H1 (cell line): ENCODE measurements around the gene CTTNBP2. TPM values are rescaled to one million over a fixed set of nuclear protein-coding genes. Genes with fewer than 3 reads are reported as not detected.

Experiments used
- CTCF ChIA-PET: fragments of 300-600 bp; sonication (Branson Sonifier 250); formaldehyde crosslinking; loops from one replicate; lab custom pipeline; 2021; ENCODE audit not compliant: partially characterized antibody; lab: Charles Lee
- POLR2A ChIA-PET: fragments of 300-600 bp; sonication (Branson Sonifier 250); formaldehyde crosslinking; loops from one replicate; lab custom pipeline; 2021; ENCODE audit warnings: inconsistent platforms; ENCODE audit not compliant: partially characterized antibody; lab: Charles Lee
- DNase-seq, 2 experiments: peaks; one replicate each; pipeline versions ENCODE4 v3.0.0 to v3.0.0-alpha.2; 2010 to 2022; ENCODE audit warnings: low spot score in 2 of 2, low read depth in 1 of 2, mixed read lengths in 1 of 2
- FAIRE-seq: peaks from 2 replicates; lab custom pipeline; 2011; peaks lifted over from hg19 to GRCh38; lab: Jason Lieb, UNC
- H2AFZ ChIP-seq: 2 replicates; pipeline ENCODE4 v1.8.1; 2012; ENCODE audit warnings: low read length, inconsistent platforms
- H2AK5ac ChIP-seq: 2 replicates; pipeline ENCODE4 v1.6.1; 2013; ENCODE audit warnings: low read depth, low read length
- H2BK120ac ChIP-seq: replicated peaks from 2 replicates; pipeline ENCODE3; 2013; ENCODE audit warnings: low read depth, low read length, inconsistent platforms
- H2BK12ac ChIP-seq: 2 replicates; pipeline ENCODE4 v1.6.1; 2013; ENCODE audit warnings: low read depth, low read length
- H2BK15ac ChIP-seq: 2 replicates; pipeline ENCODE4 v1.6.1; 2013; ENCODE audit warnings: low read length
- H2BK20ac ChIP-seq: 2 replicates; pipeline ENCODE4 v1.6.1; 2013; ENCODE audit warnings: low read length
- H2BK5ac ChIP-seq: 2 replicates; pipeline ENCODE4 v1.6.1; 2013; ENCODE audit warnings: low read depth, low read length
- H3K14ac ChIP-seq: 2 replicates; pipeline ENCODE4 v1.6.1; 2013; ENCODE audit warnings: inconsistent platforms; ENCODE audit not compliant: insufficient read length
- H3K18ac ChIP-seq: 2 replicates; pipeline ENCODE4 v1.6.1; 2013; ENCODE audit warnings: low read length; ENCODE audit errors: extremely low read depth
- H3K23ac ChIP-seq: 2 replicates; pipeline ENCODE4 v1.6.1; 2013; ENCODE audit warnings: inconsistent platforms; ENCODE audit not compliant: insufficient read length
- H3K23me2 ChIP-seq: 2 replicates; pipeline ENCODE4 v1.6.1; 2013; ENCODE audit warnings: low read depth, low read length
- H3K27ac ChIP-seq: 2 replicates; pipeline ENCODE4 v1.6.1; 2011; ENCODE audit warnings: low read depth, low read length, inconsistent platforms
- H3K27me3 ChIP-seq, 4 experiments: replicated peaks in 1 of 4; 1 replicate in 1 of 4; 2 replicates in 3 of 4; pipeline versions ENCODE4 v1.6.1 to v1.8.1; 2011 to 2013; ENCODE audit warnings: low read length in 3 of 4, mild to moderate bottlenecking in 3 of 4, inconsistent platforms in 2 of 4, mixed read lengths in 2 of 4, moderate library complexity in 1 of 4; ENCODE audit not compliant: control insufficient read depth in 3 of 4, insufficient read depth in 3 of 4; ENCODE audit errors: extremely low read depth in 1 of 4
- H3K36me3 ChIP-seq, 4 experiments: 2 replicates each; pipeline versions ENCODE4 v1.6.1 to v1.8.1; 2011 to 2013; ENCODE audit warnings: mild to moderate bottlenecking in 4 of 4, low read length in 3 of 4, moderate library complexity in 2 of 4, control low read depth in 1 of 4, inconsistent platforms in 1 of 4; ENCODE audit not compliant: insufficient read depth in 4 of 4, control insufficient read depth in 2 of 4
- H3K4ac ChIP-seq: replicated peaks from 2 replicates; pipeline ENCODE3; 2013; ENCODE audit warnings: low read length, low read depth, mixed read lengths, inconsistent platforms; ENCODE audit not compliant: insufficient read length
- H3K4me1 ChIP-seq, 4 experiments: replicated peaks in 1 of 4; 1 replicate in 1 of 4; 2 replicates in 3 of 4; pipeline versions ENCODE4 v1.6.1 to v1.8.1; 2011 to 2013; ENCODE audit warnings: low read length in 3 of 4, inconsistent platforms in 2 of 4, mixed read lengths in 1 of 4; ENCODE audit not compliant: insufficient read depth in 4 of 4, control insufficient read depth in 3 of 4
- H3K4me2 ChIP-seq, 2 experiments: 2 replicates each; pipeline versions ENCODE4 v1.6.1 to v1.8.1; 2011 to 2013; ENCODE audit warnings: low read depth in 2 of 2, low read length in 2 of 2, control low read depth in 1 of 2, inconsistent platforms in 1 of 2, mild to moderate bottlenecking in 1 of 2; ENCODE audit not compliant: insufficient read depth in 1 of 2
- H3K4me3 ChIP-seq, 4 experiments: fragments of 200-600, 300-600 bp in 1 of 4; sonication (generic), shearing (Covaris generic), sonication (Bioruptor Twin) in 1 of 4; 2 replicates each; pipeline versions ENCODE4 v1.5.1 to v1.8.1; 2011 to 2016; ENCODE audit warnings: low read length in 4 of 4, low read depth in 3 of 4, control low read depth in 2 of 4, inconsistent platforms in 2 of 4, mild to moderate bottlenecking in 2 of 4, mixed read lengths in 1 of 4, moderate library complexity in 1 of 4; ENCODE audit not compliant: insufficient read depth in 2 of 4; ENCODE audit errors: extremely low read depth in 1 of 4
- H3K56ac ChIP-seq: replicated peaks from 2 replicates; pipeline ENCODE3; 2013; ENCODE audit warnings: low read depth, mild to moderate bottlenecking, mixed read lengths, low read length, inconsistent platforms; ENCODE audit not compliant: insufficient read length
- H3K79me1 ChIP-seq: 2 replicates; pipeline ENCODE4 v1.6.1; 2013; ENCODE audit warnings: low read depth, low read length, control low read depth
- H3K79me2 ChIP-seq, 2 experiments: 2 replicates each; pipeline versions ENCODE4 v1.6.1 to v1.8.1; 2012 to 2013; ENCODE audit warnings: low read length in 2 of 2, mild to moderate bottlenecking in 2 of 2, inconsistent platforms in 1 of 2; ENCODE audit not compliant: insufficient read depth in 2 of 2, control insufficient read depth in 1 of 2
- H3K9ac ChIP-seq, 4 experiments: replicated peaks in 1 of 4; 1 replicate in 1 of 4; 2 replicates in 3 of 4; pipeline versions ENCODE4 v1.6.1 to v1.8.1; 2011 to 2013; ENCODE audit warnings: low read depth in 3 of 4, low read length in 3 of 4, control low read depth in 2 of 4, mild to moderate bottlenecking in 2 of 4, moderate library complexity in 2 of 4, inconsistent platforms in 1 of 4; ENCODE audit errors: extremely low read depth in 1 of 4
- H3K9me3 ChIP-seq, 2 experiments: 2 replicates each; pipeline versions ENCODE4 v1.6.1 to v1.8.1; 2012 to 2013; ENCODE audit warnings: mild to moderate bottlenecking in 2 of 2, moderate library complexity in 2 of 2, control low read depth in 1 of 2, inconsistent platforms in 1 of 2, low read depth in 1 of 2, low read length in 1 of 2, mixed read lengths in 1 of 2; ENCODE audit not compliant: insufficient read depth in 2 of 2
- H4K20me1 ChIP-seq, 2 experiments: replicated peaks in 1 of 2; 2 replicates each; pipeline versions ENCODE3 to v1.8.1; 2011 to 2013; ENCODE audit warnings: inconsistent platforms in 2 of 2, low read length in 2 of 2, mild to moderate bottlenecking in 1 of 2; ENCODE audit not compliant: insufficient read depth in 2 of 2, control insufficient read depth in 1 of 2
- H4K5ac ChIP-seq: 2 replicates; pipeline ENCODE4 v1.6.1; 2013; ENCODE audit warnings: low read length, low read depth, mixed read lengths, inconsistent platforms; ENCODE audit not compliant: insufficient read length
- H4K8ac ChIP-seq: 2 replicates; pipeline ENCODE4 v1.8.0; 2013; ENCODE audit warnings: mild to moderate bottlenecking, moderate library complexity, low read length, inconsistent platforms; ENCODE audit not compliant: insufficient read depth; ENCODE audit errors: extremely low read depth
- H4K91ac ChIP-seq: replicated peaks from 2 replicates; pipeline ENCODE3; 2013; ENCODE audit warnings: low read length, mixed read lengths, inconsistent platforms; ENCODE audit not compliant: insufficient read length
- ATF3 ChIP-seq: IDR thresholded peaks from 2 replicates; pipeline ENCODE4 v1.6.1; 2011; ENCODE audit warnings: low read depth, mild to moderate bottlenecking, low read length; ENCODE audit not compliant: insufficient read depth
- BACH1 ChIP-seq: IDR thresholded peaks from 2 replicates; pipeline ENCODE4 v1.6.1; 2012; ENCODE audit warnings: low read length, improper control_type of control experiment
- BCL11A ChIP-seq, 2 experiments: IDR thresholded peaks; one replicate each; pipeline ENCODE4 v1.6.1; 2011; ENCODE audit warnings: low read depth in 2 of 2, low read length in 2 of 2, mild to moderate bottlenecking in 2 of 2
- CREB1 ChIP-seq: IDR thresholded peaks from 2 replicates; pipeline ENCODE4 v1.6.1; 2012; ENCODE audit warnings: inconsistent platforms
- GABPA ChIP-seq: IDR thresholded peaks from 2 replicates; pipeline ENCODE4 v1.6.1; 2011; ENCODE audit warnings: mild to moderate bottlenecking, low read length, moderate library complexity, borderline replicate concordance; ENCODE audit not compliant: insufficient read depth
- KDM4A ChIP-seq: IDR thresholded peaks from one replicate; pipeline ENCODE4 v1.7.1; 2012; ENCODE audit warnings: low read depth, mild to moderate bottlenecking, moderate library complexity, low read length, inconsistent platforms; ENCODE audit not compliant: severe bottlenecking
- KDM5A ChIP-seq: fragments of 200-600 bp; IDR thresholded peaks from 2 replicates; pipeline ENCODE4 v1.7.1; 2012; ENCODE audit warnings: mild to moderate bottlenecking, low read length, inconsistent platforms, mixed read lengths
- PHF8 ChIP-seq: fragments of 200-600 bp; sonication (generic); conservative IDR thresholded peaks from 2 replicates; pipeline ENCODE4 v1.7.1; 2012; ENCODE audit warnings: low read depth, mild to moderate bottlenecking, inconsistent platforms, low read length, moderate library complexity
- RBBP5 ChIP-seq: IDR thresholded peaks from 2 replicates; pipeline ENCODE4 v1.7.1; 2012; ENCODE audit warnings: low read depth, mild to moderate bottlenecking, inconsistent platforms, low read length, moderate library complexity, borderline replicate concordance
- SIRT6 ChIP-seq: IDR thresholded peaks from one replicate; pipeline ENCODE4 v1.7.1; 2012; ENCODE audit warnings: low read length, inconsistent platforms
- SP1 ChIP-seq: IDR thresholded peaks from 2 replicates; pipeline ENCODE4 v1.6.1; 2011; ENCODE audit warnings: low read depth, low read length
- SP4 ChIP-seq: IDR thresholded peaks from 2 replicates; pipeline ENCODE4 v1.6.1; 2012; ENCODE audit warnings: low read length, inconsistent platforms
- TEAD4 ChIP-seq: IDR thresholded peaks from 2 replicates; pipeline ENCODE4 v1.6.1; 2012; ENCODE audit warnings: low read depth, low read length, inconsistent platforms, mixed read lengths
- YY1 ChIP-seq: IDR thresholded peaks from 2 replicates; pipeline ENCODE4 v1.6.1; 2011; ENCODE audit warnings: low read depth, mild to moderate bottlenecking, low read length
- WGBS, 2 experiments: shearing (Covaris generic) in 1 of 2; methylation state at CpG; one replicate each; pipeline versions ENCODE4 v1.1.6 to v1.1.7; 2013 to 2015; ENCODE audit warnings: low lambda C conversion rate in 2 of 2, mixed read lengths in 2 of 2, inconsistent platforms in 1 of 2, low coverage in 1 of 2, missing lambda C conversion rate in 1 of 2; ENCODE audit not compliant: insufficient replicate concordance in 2 of 2, insufficient coverage in 1 of 2, insufficient read length in 1 of 2; ENCODE audit errors: extremely low coverage in 1 of 2, missing lambda C conversion rate in 1 of 2; 5-methylcytosine and 5-hydroxymethylcytosine counted together
- polyA plus RNA-seq, 7 experiments: library from polyadenylated mRNA; depleted of rRNA in 3 of 7; stranded (reverse) in 5 of 7; unstranded in 2 of 7; fragments of >200 nt in 5 of 7; fragments of 200-250 nt in 2 of 7; gene quantifications; 1 replicate in 5 of 7; 2 replicates in 1 of 7; 4 replicates in 1 of 7; pipeline versions ENCODE4 v1.2.1 to v1.2.3, GENCODE V29; 2011 to 2013; ENCODE audit warnings: missing spikeins in 2 of 7, mixed read lengths in 2 of 7
- total RNA-seq: library from RNA; stranded (reverse); fragmentation: NEBNext Ultra II Directional; extraction: Animal tissue kit (Norgen Biotek cat#: 25700); gene quantifications from 2 replicates; pipeline ENCODE4 v1.2.1, GENCODE V29; 2021

Gene CTTNBP2
- total and polyA plus RNA-seq, 2 of the 8 experiments (the other 6 are each of a cell fraction or from before 2014, with no cell fraction given): 15.3 to 35.1 TPM

GRCh38 chr7:117755136-117755535 lies 118.1 kb downstream of the CTTNBP2 start:
- Histone ChIP-seq H3K4me2 (no peak overlapping the region), H2AFZ (no peak overlapping the region), H4K8ac (no peak overlapping the region), H3K79me2 (no peaks in the 10 kb centered on the region), H3K4me3 (no peak overlapping the region), H3K23ac (no peak overlapping the region), H2BK20ac (no peak overlapping the region), H2BK15ac (no peak overlapping the region), H3K4me1 (no peaks in the 10 kb centered on the region), H4K20me1 (no peaks in the 10 kb centered on the region), H3K9ac (no peak overlapping the region), H3K23me2 (no peaks in the 10 kb centered on the region), H3K27ac (no peak overlapping the region), H2BK120ac (no peak overlapping the region), H3K79me1 (0 out of 2 replicates have a peak, but pooled peaks cover 2% of the 10 kb centered on the region), H3K18ac (no peak overlapping the region), H3K36me3 (peaks cover 0 to 47% (median 30%) of the 10 kb centered on the region in 4 experiments; a peak in 6 of 8 replicates), H2BK5ac (no peak overlapping the region), H3K4ac (no peak overlapping the region), H2BK12ac (no peak overlapping the region), H2AK5ac (no peak overlapping the region), H4K5ac (no peak overlapping the region), H3K27me3 (no peaks in the 10 kb centered on the region), H4K91ac (no peak overlapping the region), H3K14ac (no peak overlapping the region), H3K9me3 (no peaks in the 10 kb centered on the region), H3K56ac (no peak overlapping the region)
- FAIRE-seq: no peak
- no peak for DNase-seq
- CTCF ChIA-PET: interaction anchor here (1.1 kb wide), 1 partner anchor 15 kb away, joined by 3 read pairs; no protein-coding TSS in a partner anchor
- POLR2A ChIA-PET: no interaction called here
- 89% methylated on average over 2 of the region's 2 CpGs; no CpG with 5 or more reads in 1 of the 2 experiments for WGBS, 2 experiments
- TF ChIP-seq YY1: no peak
- TF ChIP-seq KDM4A: no peak
- TF ChIP-seq TEAD4: no peak
- no peak for TF ChIP-seq RBBP5
- no peak for TF ChIP-seq BCL11A (IDR thresholded peaks at IDR 0.05; ENCODE audit: low read depth in 2 of 2, low read length in 2 of 2)
- TF ChIP-seq GABPA: no peak
- no peak for TF ChIP-seq SP1
- no peak for TF ChIP-seq KDM5A
- TF ChIP-seq ATF3: no peak
- TF ChIP-seq BACH1: no peak
- TF ChIP-seq CREB1: no peak
- no peak for TF ChIP-seq SIRT6
- no peak for TF ChIP-seq SP4
- no peak for TF ChIP-seq PHF8
